Gastroesophageal sphincter (tissue), 3 donors: ENCODE results near the gene SLC2A2.

Experiments used
- CTCF ChIP-seq, 4 experiments: fragments of 200-600 bp in 2 of 4; fragments of 450-650 bp in 2 of 4; sonication (generic) in 1 of 4; IDR thresholded peaks; one replicate each; pipeline ENCODE4 v1.5.1; 2017 to 2019; ENCODE audit warnings: antibody characterized with exemption in 4 of 4, mild to moderate bottlenecking in 2 of 4, moderate library complexity in 2 of 4
- POLR2A ChIP-seq, 2 donors: fragments of 450-650 bp; IDR thresholded peaks; one replicate each; pipeline ENCODE4 v1.6.1; 2017; ENCODE audit warnings: antibody characterized with exemption in 2 of 2, mild to moderate bottlenecking in 2 of 2, moderate library complexity in 1 of 2

GRCh38 chr3:170997961-170998913 is 28.3 kb downstream of the SLC2A2 start:
- TF ChIP-seq POLR2A (IDR thresholded peaks at IDR 0.05) = no peak
- TF ChIP-seq CTCF (IDR thresholded peaks at IDR 0.05) = no peak
